Lower lobe of right lung (tissue), 2 donors: Measurements from ENCODE around the gene IFT80. TPM values are rescaled to one million over a fixed set of nuclear protein-coding genes. Genes with fewer than 3 reads are reported as not detected.
A peak's percentile ranks its signal among the peaks of the same experiment; 100 is the strongest.
"Not testable (repeated sequence)": the region's sequence is repeated elsewhere in the genome, so short reads cannot be mapped to it uniquely, and the experiment has no call there.

ENCODE experiments used
- ATAC-seq, 2 donors: fragments of 200-7000 bp; cut with Tn5 transposase; one replicate each; pipeline ENCODE4 v1.9.1; 2020 to 2022; ENCODE audit warnings: mild to moderate bottlenecking in 2 of 2, moderate library complexity in 2 of 2
- DNase-seq: peaks from one replicate; pipeline ENCODE4 v3.0.0-alpha.2; 2020
- H3K27ac ChIP-seq: fragments of 200-600 bp; one replicate; pipeline ENCODE4 v1.8.0; 2022
- H3K27me3 ChIP-seq: fragments of 200-600 bp; one replicate; pipeline ENCODE4 v1.8.0; 2022; ENCODE audit warnings: low read depth
- H3K36me3 ChIP-seq: fragments of 200-600 bp; one replicate; pipeline ENCODE4 v1.8.0; 2022; ENCODE audit warnings: mild to moderate bottlenecking
- H3K4me1 ChIP-seq: fragments of 200-600 bp; one replicate; pipeline ENCODE4 v1.8.0; 2022
- H3K4me3 ChIP-seq: fragments of 200-600 bp; one replicate; pipeline ENCODE4 v1.8.0; 2022; ENCODE audit warnings: mild to moderate bottlenecking
- H3K9me3 ChIP-seq: fragments of 200-600 bp; one replicate; pipeline ENCODE4 v1.8.0; 2022
- intact Hi-C: fragments of 100-400 bp; cut with DNase I; formaldehyde crosslinking; loops from one replicate; pipeline ENCODE4 v1.11.0; 2022
- total RNA-seq: library from RNA; stranded (reverse); fragmentation: NEBNext Ultra II Directional; extraction: Animal tissue kit (Norgen Biotek cat#: 25700); gene quantifications from one replicate; pipeline ENCODE4 v1.2.1, GENCODE V29; 2021
- TF ChIP-seq, protein P1 (sequence below): fragments of 200-600 bp; IDR thresholded peaks from one replicate; pipeline ENCODE4 v1.8.0; 2022; ENCODE audit warnings: antibody characterized with exemption, mild to moderate bottlenecking
- donor health status: DM: no; HTN: yes; CAD: no; lungs with severe emphysema.

Gene IFT80
- total RNA-seq, 1 donor from 2014 or later, result 37.7 TPM

GRCh38 chr3:160370987-160371857 is 27.8 kb downstream of the IFT80 start:
- no peaks in the 10 kb centered on the region for H3K27me3 ChIP-seq
- intact Hi-C loops, result no loop called here
- peak; percentile 88 to 94 for ATAC-seq
- no peak overlapping the region for H3K27ac ChIP-seq
- peak; percentile 57 for DNase-seq
- no peak overlapping the region for H3K4me3 ChIP-seq
- peaks cover 3% of the 10 kb centered on the region for H3K4me1 ChIP-seq
- TF ChIP-seq, protein P1, sequence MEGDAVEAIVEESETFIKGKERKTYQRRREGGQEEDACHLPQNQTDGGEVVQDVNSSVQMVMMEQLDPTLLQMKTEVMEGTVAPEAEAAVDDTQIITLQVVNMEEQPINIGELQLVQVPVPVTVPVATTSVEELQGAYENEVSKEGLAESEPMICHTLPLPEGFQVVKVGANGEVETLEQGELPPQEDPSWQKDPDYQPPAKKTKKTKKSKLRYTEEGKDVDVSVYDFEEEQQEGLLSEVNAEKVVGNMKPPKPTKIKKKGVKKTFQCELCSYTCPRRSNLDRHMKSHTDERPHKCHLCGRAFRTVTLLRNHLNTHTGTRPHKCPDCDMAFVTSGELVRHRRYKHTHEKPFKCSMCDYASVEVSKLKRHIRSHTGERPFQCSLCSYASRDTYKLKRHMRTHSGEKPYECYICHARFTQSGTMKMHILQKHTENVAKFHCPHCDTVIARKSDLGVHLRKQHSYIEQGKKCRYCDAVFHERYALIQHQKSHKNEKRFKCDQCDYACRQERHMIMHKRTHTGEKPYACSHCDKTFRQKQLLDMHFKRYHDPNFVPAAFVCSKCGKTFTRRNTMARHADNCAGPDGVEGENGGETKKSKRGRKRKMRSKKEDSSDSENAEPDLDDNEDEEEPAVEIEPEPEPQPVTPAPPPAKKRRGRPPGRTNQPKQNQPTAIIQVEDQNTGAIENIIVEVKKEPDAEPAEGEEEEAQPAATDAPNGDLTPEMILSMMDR, result no peak
- peaks cover 24% of the 10 kb centered on the region for H3K36me3 ChIP-seq
- H3K9me3 ChIP-seq, result no peaks in the 10 kb centered on the region

DNA sequence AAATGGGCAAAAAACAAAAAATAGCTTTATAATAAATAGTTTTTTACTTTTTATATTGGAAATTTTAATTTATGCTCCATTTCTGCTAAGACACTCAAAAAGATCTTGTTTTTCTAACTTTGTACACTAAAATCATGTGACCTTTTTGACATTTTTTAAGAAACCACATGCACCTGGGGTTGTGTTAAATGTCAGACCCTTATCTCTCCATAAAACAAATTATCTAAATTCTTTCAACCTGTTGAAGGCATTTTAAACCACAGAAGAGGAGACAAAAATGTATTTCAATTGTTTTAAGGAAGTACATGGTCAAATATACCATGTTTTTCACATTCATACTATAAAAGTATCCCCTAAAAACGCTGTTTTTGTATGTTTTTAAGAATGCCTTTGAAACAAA is 29.2 kb downstream of the IFT80 start:
- intact Hi-C loops, result no loop called here
- Histone ChIP-seq H3K9me3 (no peaks in the 10 kb centered on the region), H3K36me3 (peaks cover 12% of the 10 kb centered on the region), H3K4me1 (peaks cover 3% of the 10 kb centered on the region), H3K27me3 (no peaks in the 10 kb centered on the region), H3K4me3 (no peak overlapping the region), H3K27ac (peak overlapping the region; percentile 14)
- ATAC-seq, result no peak
- TF ChIP-seq, protein P1, result no peak
- no peak for DNase-seq

GRCh38 chr3:160368804-160369203 is 30.2 kb downstream of the IFT80 start:
- TF ChIP-seq, protein P1, result no peak
- H3K9me3 ChIP-seq, result no peaks in the 10 kb centered on the region
- intact Hi-C loops, result no loop called here

GRCh38 chr3:160365869-160366522 is 33.0 kb downstream of the IFT80 start:
- TF ChIP-seq, protein P1, result no peak
- H3K4me1 ChIP-seq, result peaks cover 3% of the 10 kb centered on the region
- H3K36me3 ChIP-seq, result no peaks in the 10 kb centered on the region
- DNase-seq (no peak), ATAC-seq (peak in 1 of 2 donors; percentile 74)
- no peaks in the 10 kb centered on the region for H3K27me3 ChIP-seq
- H3K4me3 ChIP-seq, result no peak overlapping the region
- H3K9me3 ChIP-seq, result no peaks in the 10 kb centered on the region
- intact Hi-C loops, result no loop called here
- no peak overlapping the region for H3K27ac ChIP-seq

More at GRCh38 chr3:160368804-160369203, 30.2 kb downstream of the IFT80 start:
- Histone ChIP-seq H3K27ac (no peak overlapping the region), H3K36me3 (peaks cover 3% of the 10 kb centered on the region), H3K4me3 (no peak overlapping the region), H3K27me3 (no peaks in the 10 kb centered on the region), H3K4me1 (peaks cover 3% of the 10 kb centered on the region)
- DNase-seq (no peak), ATAC-seq (no peak)

GRCh38 chr3:160362896-160363295 is 36.1 kb downstream of the IFT80 start:
- H3K9me3 ChIP-seq, H3K36me3 ChIP-seq, intact Hi-C loops, H3K27me3 ChIP-seq, H3K4me3 ChIP-seq, DNase-seq, H3K27ac ChIP-seq, H3K4me1 ChIP-seq, ATAC-seq: not testable (repeated sequence)

DNA sequence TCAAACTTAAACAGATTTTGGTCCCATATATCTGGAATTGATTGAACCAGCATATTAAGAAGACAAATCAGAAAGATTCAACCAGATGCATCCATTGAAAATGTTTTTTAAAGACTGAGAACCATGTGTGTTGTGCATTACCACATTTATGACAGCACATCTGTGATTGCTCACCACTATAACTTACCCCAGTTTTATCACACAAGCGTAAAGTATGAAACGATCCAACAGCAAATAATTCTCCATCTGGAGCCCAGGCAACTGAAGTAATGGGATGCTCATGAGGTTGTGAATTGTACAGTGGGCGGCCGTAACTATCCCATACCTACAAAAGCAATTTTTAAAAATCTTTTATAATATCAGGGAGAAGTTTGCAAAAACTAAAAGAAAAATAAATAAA is 43.2 kb downstream of the IFT80 start:
- intact Hi-C loops, result no loop called here
- no peak overlapping the region for H3K27ac ChIP-seq
- ATAC-seq (no peak), DNase-seq (no peak)
- H3K4me3 ChIP-seq, result no peak overlapping the region
- no peaks in the 10 kb centered on the region for H3K27me3 ChIP-seq
- TF ChIP-seq, protein P1, result no peak
- H3K4me1 ChIP-seq, result no peaks in the 10 kb centered on the region
- peaks cover 20% of the 10 kb centered on the region for H3K36me3 ChIP-seq
- H3K9me3 ChIP-seq, result no peaks in the 10 kb centered on the region
